ENCODE data around the gene MTMR3.

MTMR3 gene

GRCh38 chr22:29871684-29872083, 11.3 kb upstream of the MTMR3 start:
- DNase-seq, result no peak

- DNase-seq, result no peak
These were observed 10.7 kb upstream of the MTMR3 start for GRCh38 chr22:29872144-29872893.

DNA sequence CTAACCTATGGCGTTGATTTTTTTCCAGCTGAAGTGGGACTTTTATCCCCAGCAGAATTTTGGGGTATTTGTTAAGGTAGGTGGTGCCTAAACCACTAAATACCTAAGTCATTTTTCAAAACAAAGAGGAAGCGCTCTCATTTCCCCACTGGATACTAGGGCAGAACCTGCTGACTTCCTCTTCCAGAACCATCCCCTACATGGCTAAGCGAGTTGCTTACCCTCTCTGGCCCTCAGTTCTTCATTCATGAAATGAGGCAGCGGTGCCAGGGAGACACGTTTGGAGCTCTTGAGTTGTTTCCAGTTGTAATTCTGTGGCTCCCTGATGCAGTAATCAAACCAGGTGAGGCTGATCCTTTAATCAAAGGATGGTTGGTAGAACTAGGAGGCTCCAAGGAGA, 10.0 kb upstream of the MTMR3 start:
- DNase-seq, result no peak

- no peak for DNase-seq
These were observed 9.0 kb upstream of the MTMR3 start for GRCh38 chr22:29873943-29874342.

DNA sequence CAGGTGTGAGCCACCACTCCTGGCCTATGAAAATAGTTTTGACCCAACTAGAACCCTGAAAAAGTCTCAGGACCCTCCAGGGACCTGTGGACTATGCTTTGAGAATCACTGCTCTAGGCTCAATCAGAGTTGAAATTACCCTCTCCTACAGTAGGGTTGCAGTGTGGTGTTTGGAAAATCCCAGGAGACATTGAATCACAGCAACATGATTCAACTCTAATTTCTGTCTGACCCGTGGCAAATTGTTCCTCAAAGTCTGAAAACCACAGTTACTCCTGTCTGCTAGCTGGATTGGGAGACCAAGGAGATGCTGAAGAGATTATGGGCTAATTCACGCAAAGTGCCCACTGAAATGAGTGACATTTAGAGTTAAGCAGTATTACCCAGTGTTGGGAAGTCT, 5.4 kb upstream of the MTMR3 start:
- DNase-seq, result no peak

DNA sequence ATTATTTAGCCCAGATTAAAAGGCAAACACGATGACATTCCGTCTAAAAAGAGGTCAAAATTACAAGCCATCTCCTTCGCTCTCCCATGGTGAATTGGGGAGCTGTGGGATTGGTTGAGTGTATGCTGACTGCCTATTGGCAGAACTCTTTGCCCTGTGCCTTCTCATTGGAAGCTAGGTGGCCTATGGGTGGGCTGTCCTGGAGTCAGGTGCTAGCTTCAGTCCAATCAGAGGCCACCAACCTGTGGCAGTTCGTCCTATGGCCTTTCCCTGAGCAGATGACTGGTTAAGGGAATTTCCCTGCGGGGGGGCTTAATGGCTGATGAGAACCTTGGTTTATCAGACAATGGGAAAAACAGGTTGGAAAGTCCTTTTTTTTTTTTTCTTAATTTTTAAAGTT, 3.2 kb upstream of the MTMR3 start:
- no peak for DNase-seq

DNA sequence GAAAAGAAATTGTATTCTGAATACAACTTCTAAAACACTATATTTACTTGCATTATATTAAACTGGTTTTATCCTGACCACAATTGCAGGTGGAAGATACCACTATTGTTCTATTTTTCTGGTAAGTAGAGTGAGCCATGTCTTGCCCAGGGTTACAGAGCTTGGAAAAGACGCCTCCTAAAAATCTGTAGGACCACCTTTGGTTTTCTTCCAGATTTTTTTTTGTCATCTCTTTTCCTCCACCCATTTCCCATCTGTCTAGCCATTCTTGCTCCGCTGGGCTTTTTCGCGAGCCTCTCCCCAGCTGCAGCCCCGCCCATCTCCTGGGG, 294 bp upstream of the MTMR3 start:
- DNase-seq, result no peak

DNA sequence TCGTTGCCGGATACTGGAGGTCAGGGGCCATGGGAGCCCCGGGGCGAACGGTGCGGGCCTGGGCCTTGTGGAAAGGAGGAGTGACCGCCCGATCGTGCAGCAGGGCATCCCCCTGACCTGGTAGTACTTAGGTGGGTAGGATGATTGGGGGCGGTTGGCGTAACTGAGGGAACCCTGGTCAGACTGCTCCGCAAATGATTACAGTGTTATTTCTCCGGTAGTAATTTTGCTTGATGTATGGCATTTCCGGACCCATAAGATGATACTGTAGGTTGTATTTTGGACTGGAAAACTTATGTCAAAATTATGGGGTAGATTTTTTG, 762 bp downstream of the MTMR3 start:
- no peak for DNase-seq

GRCh38 chr22:29885610-29886009, 2.6 kb downstream of the MTMR3 start:
- DNase-seq, result no peak

GRCh38 chr22:29886596-29886995, 3.6 kb downstream of the MTMR3 start:
- no peak for DNase-seq

GRCh38 chr22:29887358-29887757, 4.4 kb downstream of the MTMR3 start:
- DNase-seq, result no peak

DNA sequence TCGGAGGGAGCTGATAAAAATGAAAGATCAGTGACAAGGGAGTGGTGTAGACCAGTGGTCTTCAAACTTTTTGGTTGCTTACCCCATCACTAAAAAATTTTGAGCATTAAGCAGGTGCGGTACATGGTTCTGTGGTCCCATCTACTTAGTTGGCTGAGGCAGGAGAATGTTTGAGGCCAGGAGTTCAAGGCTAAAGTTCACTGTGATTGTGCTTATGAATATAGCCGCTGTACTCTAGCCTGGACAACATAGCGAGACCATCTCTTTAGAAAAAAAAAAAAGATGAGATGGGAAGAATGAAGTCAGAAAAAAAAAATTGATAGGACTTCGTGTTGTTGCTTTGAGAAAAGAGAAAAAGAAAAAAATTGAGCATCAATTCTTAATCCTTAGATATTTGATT, 7.8 kb downstream of the MTMR3 start:
- no peak for DNase-seq

DNA sequence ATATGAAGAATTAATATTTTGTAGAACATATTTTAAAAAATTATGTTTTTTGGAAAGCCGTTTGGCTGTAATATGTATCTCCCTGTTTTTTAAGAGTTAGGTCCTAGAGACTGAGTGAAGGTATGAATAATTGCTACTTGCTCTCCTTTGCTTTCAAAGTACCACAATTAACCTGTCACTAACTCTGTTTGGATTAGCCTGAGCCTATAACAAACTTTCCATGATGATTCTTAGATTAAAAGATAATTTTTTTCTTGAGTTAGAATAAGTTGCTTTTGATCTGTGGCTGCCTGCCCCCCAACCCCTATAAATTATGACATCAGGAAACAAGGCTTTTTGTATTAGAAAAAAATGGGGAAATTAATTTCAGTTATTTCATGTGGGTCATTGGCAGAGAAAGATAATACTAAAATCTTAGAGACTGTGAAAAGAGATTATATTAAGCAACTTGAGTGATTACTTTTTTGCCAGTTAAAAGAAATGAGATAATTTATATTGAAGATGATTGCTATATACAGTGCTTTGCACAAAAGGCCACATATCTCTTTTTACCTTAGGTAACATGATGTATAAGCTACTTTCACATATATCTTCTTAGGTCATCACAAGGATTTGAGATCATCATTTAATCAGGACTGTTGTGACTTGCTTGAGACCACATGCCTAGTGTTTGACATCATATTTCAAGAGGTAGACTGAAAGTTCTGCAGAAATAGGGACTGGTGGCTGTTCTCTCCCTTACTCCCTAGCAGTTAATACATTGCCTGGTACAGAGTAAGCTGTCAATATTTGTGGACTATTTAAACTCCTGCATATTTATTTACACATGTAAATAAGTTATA, 9.6 kb downstream of the MTMR3 start:
- no peak for DNase-seq

GRCh38 chr22:29901354-29901753, 18.4 kb downstream of the MTMR3 start:
- DNase-seq, result no peak

- DNase-seq, result no peak
These were observed 20.4 kb downstream of the MTMR3 start for GRCh38 chr22:29903371-29903770.

DNA sequence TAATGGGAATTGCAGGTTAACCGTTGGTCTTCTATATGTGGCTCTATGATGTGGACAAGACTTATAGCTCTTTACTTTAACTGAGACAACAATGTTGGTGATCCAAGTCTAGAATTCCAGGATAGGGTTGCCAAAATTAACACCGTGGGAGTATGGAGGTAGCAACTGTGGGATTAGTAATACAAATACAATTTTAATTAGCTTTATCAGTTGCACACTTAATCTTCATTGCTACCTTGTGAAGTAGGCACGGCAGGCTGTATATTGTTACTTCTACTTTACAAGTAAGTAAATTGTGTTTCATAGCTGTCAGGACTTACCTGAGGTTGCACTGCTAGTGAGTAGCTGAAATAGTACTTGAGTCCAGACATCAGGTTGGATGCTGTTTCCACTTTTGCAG, 21.0 kb downstream of the MTMR3 start:
- DNase-seq, result no peak

GRCh38 chr22:29907753-29908515, 25.0 kb downstream of the MTMR3 start:
- peak; percentile 67 for DNase-seq

- DNase-seq, result no peak
These were observed 29.2 kb downstream of the MTMR3 start for GRCh38 chr22:29912141-29912540.

DNA sequence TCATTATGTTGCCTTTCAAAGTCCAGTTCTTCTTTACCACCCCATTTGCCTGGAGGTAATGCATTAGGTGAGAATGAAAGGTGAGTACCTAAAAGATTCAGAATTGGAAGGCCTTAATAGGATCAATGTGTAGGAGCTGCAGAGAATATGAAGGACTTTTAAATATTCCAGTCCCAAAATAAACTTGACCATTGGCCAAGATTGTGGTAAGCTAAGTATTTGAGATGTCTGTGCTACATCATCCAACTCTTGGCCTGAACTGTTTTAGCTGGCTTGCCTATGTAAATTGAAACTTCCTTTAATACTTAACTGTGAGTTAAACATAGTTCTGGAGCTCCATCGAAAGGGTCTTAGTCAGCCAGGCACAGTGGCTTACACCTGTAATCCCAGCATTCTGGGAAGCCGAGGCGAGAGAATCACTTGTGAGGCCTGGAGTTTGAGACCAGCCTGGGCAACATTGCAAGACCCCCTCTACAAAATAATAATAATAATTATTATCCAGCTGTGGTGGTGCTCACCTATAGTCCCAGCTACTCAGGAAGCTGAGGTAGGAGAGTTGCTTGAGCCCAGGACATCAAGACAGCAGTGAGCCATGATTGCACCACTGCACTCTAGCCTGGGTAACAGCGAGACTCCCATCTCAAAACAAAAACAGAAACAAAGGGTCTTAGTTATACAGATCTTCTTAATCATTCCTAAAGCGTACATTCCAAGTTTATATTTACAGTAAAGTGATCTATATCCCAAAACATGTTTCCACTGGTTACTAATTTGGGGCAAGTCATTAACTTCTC, 29.8 kb downstream of the MTMR3 start:
- DNase-seq, result no peak

- DNase-seq, result no peak
These were observed 31.2 kb downstream of the MTMR3 start for GRCh38 chr22:29914165-29914564.

DNA sequence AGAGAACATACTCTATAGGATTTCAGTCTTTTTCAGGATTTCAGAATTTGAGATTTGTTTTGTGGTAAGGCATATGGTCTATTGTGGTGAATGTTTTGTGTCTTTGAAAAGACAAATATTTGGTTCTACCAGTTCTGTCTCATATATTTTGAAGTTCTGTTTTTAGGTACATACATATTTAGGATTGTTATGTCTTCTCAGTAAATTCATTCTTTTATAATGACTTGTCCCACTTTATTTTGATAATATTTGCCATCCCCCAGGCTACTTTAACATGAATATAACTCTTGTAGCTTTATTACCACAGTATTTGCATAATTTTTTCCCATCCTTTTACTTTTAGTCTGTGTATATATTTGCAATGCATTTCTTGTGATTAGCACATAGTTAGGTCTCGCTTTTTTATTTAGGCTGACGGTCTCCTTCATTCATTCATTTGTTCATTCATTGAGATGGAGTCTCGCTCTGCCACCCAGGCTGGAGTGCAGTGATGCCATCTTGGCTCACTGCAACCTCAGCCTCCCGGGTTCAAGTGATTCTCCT, 32.1 kb downstream of the MTMR3 start:
- DNase-seq, result no peak

GRCh38 chr22:29916007-29916544, 33.1 kb downstream of the MTMR3 start:
- DNase-seq, result no peak
